SU-DHL-6 (cell line): ENCODE results near the gene ARHGAP22.

Experiments used
- EZH2phosphoT487 ChIP-seq: fragments of 200-600 bp; sonication (generic), shearing (Covaris generic); conservative IDR thresholded peaks from 2 replicates; pipeline ENCODE4 v1.6.1; 2018; ENCODE audit warnings: mild to moderate bottlenecking, antibody characterized with exemption, low read length, moderate library complexity, mixed read lengths
- TF ChIP-seq, protein P1 (sequence below): fragments of 200-600 bp; sonication (generic); IDR thresholded peaks from one replicate; pipeline ENCODE4 v1.5.1; 2017; ENCODE audit warnings: antibody characterized with exemption, mild to moderate bottlenecking, low read length, moderate library complexity; ENCODE audit not compliant: insufficient read depth, poor library complexity, severe bottlenecking

GRCh38 chr10:48412933-48413332 lies 191.9 kb downstream of the ARHGAP22 start:
- TF ChIP-seq, protein P1, sequence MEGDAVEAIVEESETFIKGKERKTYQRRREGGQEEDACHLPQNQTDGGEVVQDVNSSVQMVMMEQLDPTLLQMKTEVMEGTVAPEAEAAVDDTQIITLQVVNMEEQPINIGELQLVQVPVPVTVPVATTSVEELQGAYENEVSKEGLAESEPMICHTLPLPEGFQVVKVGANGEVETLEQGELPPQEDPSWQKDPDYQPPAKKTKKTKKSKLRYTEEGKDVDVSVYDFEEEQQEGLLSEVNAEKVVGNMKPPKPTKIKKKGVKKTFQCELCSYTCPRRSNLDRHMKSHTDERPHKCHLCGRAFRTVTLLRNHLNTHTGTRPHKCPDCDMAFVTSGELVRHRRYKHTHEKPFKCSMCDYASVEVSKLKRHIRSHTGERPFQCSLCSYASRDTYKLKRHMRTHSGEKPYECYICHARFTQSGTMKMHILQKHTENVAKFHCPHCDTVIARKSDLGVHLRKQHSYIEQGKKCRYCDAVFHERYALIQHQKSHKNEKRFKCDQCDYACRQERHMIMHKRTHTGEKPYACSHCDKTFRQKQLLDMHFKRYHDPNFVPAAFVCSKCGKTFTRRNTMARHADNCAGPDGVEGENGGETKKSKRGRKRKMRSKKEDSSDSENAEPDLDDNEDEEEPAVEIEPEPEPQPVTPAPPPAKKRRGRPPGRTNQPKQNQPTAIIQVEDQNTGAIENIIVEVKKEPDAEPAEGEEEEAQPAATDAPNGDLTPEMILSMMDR: no peak
- TF ChIP-seq EZH2phosphoT487: no peak
